Esophagus squamous epithelium (tissue), 5 donors: ENCODE results near the gene ZG16. TPM values are rescaled to one million over a fixed set of nuclear protein-coding genes. Genes with fewer than 3 reads are reported as not detected.
"Not testable (repeated sequence)": the region's sequence is repeated elsewhere in the genome, so short reads cannot be mapped to it uniquely, and the experiment has no call there.

Experiments
- DNase-seq: peaks from one replicate; lab custom pipeline; 2025; lab: John Stamatoyannopoulos, UW
- H3K27ac ChIP-seq, 4 donors: fragments of 200-600 bp; sonication (generic); one replicate each; pipeline ENCODE4 v1.5.1; 2016 to 2019; ENCODE audit warnings: mild to moderate bottlenecking in 1 of 4
- H3K27me3 ChIP-seq, 4 donors: fragments of 200-600 bp; sonication (generic); 1 replicate in 3 of 4; 2 replicates in 1 of 4; pipeline versions ENCODE4 v1.5.1 to v1.6.0; 2017 to 2021; ENCODE audit warnings: antibody characterized with exemption in 1 of 4
- H3K36me3 ChIP-seq, 3 donors: fragments of 200-600 bp; sonication (generic); one replicate each; pipeline ENCODE4 v1.5.1; 2016 to 2019
- H3K4me1 ChIP-seq, 3 donors: fragments of 200-600 bp; sonication (generic); one replicate each; pipeline ENCODE4 v1.5.1; 2017 to 2019
- H3K4me3 ChIP-seq, 4 donors: fragments of 200-600 bp; sonication (generic); 1 replicate in 3 of 4; 2 replicates in 1 of 4; pipeline ENCODE4 v1.5.1; 2016 to 2019; ENCODE audit warnings: mild to moderate bottlenecking in 2 of 4, moderate library complexity in 1 of 4
- H3K9me3 ChIP-seq, 3 donors: fragments of 200-600 bp; sonication (generic); one replicate each; pipeline ENCODE4 v1.5.1; 2016 to 2019
- POLR2A ChIP-seq, 4 donors: fragments of 450-650 bp; IDR thresholded peaks; one replicate each; pipeline ENCODE4 v1.6.1; 2017; ENCODE audit warnings: antibody characterized with exemption in 4 of 4, mild to moderate bottlenecking in 4 of 4, moderate library complexity in 3 of 4
- WGBS, 2 donors: methylation state at CpG; one replicate each; pipeline ENCODE4 v1.1.5; 2018; 5-methylcytosine and 5-hydroxymethylcytosine counted together
- intact Hi-C: fragments of 100-400 bp; cut with DNase I; formaldehyde crosslinking; loops from one replicate; pipeline ENCODE4 v1.15.0; 2022
- total RNA-seq, 4 donors: library from RNA; depleted of rRNA; stranded (reverse); fragments of >200 nt; gene quantifications; one replicate each; pipeline ENCODE4 v1.1.0, GENCODE V29; 2016
- TF ChIP-seq, protein P1 (sequence below), 6 experiments: fragments of 450-650 bp in 4 of 6; fragments of 200-600 bp in 2 of 6; sonication (generic) in 2 of 6; IDR thresholded peaks; one replicate each; pipeline ENCODE4 v1.5.1; 2016 to 2019; ENCODE audit warnings: antibody characterized with exemption in 6 of 6, mild to moderate bottlenecking in 4 of 6, moderate library complexity in 4 of 6
- donor health status: DM: yes; HTN: yes; CAD: no.

Gene ZG16
- total RNA-seq, 4 donors from 2014 or later, result not detected

DNA sequence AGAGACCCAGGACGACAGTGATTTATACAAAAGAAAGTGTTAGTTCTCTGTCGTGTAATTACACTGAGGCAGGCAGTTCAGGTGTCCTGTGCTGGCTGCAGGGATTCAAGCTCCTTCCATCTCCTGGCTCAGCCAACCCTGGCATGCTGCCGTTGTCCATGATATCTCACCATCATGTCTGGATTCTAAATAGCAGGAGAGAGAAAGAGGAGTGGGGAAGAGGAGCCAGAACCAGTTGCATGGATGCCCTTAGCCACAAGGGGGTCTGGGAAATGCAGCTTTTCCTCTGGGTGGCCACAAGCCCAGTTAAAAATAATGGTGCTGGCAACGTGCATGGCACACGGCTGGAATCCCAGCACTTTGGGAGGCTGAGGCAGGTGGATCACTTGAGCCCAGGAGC, 41.9 kb upstream of the ZG16 start:
- Histone ChIP-seq H3K27ac (no peak overlapping the region), H3K36me3 (no peaks in the 10 kb centered on the region), H3K4me1 (peaks cover 0 to 14% (median 4%) of the 10 kb centered on the region in 3 donors), H3K4me3 (no peak overlapping the region), H3K9me3 (no peaks in the 10 kb centered on the region), H3K27me3 (peaks cover 0 to 44% (median 0%) of the 10 kb centered on the region in 4 donors)
- intact Hi-C loops, result no loop called here
- no peak for DNase-seq
- 56 to 64% methylated on average over 5 of the region's 5 CpGs for WGBS, 2 donors
- TF ChIP-seq, protein P1, sequence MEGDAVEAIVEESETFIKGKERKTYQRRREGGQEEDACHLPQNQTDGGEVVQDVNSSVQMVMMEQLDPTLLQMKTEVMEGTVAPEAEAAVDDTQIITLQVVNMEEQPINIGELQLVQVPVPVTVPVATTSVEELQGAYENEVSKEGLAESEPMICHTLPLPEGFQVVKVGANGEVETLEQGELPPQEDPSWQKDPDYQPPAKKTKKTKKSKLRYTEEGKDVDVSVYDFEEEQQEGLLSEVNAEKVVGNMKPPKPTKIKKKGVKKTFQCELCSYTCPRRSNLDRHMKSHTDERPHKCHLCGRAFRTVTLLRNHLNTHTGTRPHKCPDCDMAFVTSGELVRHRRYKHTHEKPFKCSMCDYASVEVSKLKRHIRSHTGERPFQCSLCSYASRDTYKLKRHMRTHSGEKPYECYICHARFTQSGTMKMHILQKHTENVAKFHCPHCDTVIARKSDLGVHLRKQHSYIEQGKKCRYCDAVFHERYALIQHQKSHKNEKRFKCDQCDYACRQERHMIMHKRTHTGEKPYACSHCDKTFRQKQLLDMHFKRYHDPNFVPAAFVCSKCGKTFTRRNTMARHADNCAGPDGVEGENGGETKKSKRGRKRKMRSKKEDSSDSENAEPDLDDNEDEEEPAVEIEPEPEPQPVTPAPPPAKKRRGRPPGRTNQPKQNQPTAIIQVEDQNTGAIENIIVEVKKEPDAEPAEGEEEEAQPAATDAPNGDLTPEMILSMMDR (IDR thresholded peaks at IDR 0.05), result no peak
- TF ChIP-seq POLR2A (IDR thresholded peaks at IDR 0.05), result no peak

DNA sequence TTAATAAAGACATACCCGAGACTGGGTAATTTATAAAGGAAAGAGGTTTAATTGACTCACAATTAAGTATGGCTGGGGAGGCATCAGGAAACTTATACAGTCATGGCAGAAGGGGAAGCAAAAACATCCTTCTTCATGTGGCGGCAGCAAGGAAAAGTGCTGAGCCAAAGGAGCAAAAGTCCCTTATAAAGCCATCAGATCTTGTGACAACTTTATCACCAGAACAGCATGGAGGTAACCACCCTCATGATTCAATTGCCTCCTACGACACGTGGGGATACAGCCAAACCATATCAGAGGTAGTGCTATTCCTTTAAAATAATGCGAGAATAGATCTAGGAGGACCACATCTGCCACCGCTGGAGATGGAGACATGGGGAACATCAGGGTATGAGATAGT, 41.3 kb upstream of the ZG16 start:
- Histone ChIP-seq H3K9me3 (no peaks in the 10 kb centered on the region), H3K4me3 (no peak overlapping the region), H3K4me1 (peaks cover 0 to 14% (median 4%) of the 10 kb centered on the region in 3 donors), H3K27ac (no peak overlapping the region), H3K27me3 (peaks cover 0 to 48% (median 0%) of the 10 kb centered on the region in 4 donors), H3K36me3 (no peaks in the 10 kb centered on the region)
- no peak for DNase-seq
- intact Hi-C loops, result no loop called here
- WGBS, 2 donors, result 72 to 79% methylated on average over 6 of the region's 6 CpGs
- TF ChIP-seq, protein P1 (IDR thresholded peaks at IDR 0.05), result no peak
- TF ChIP-seq POLR2A (IDR thresholded peaks at IDR 0.05), result no peak

DNA sequence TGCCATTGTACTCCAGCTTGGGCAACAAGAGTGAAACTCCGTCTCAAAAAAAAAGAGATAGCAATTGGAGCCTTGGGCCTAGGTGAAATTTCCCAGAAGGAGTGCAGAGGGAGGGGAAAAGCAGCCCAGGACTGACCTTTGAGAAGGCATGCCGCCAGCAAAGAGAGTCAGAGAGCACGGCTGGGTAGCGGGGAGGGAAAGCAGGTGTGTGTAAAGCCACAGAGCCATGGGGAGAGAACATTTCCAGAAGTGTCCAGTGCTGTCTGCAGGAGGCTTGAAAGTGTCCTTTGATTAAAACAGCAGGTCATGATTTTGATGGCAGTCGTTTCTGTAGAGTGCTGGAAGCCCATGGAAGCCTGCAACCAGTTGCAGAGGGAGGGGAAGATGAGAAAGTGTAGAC, 40.3 kb upstream of the ZG16 start:
- 63 to 76% methylated on average over 5 of the region's 5 CpGs for WGBS, 2 donors
- DNase-seq, result no peak
- no peak for TF ChIP-seq POLR2A (IDR thresholded peaks at IDR 0.05)
- TF ChIP-seq, protein P1 (IDR thresholded peaks at IDR 0.05), result no peak
- H3K4me1 ChIP-seq, result peaks cover 0 to 14% (median 4%) of the 10 kb centered on the region in 3 donors
- no peak overlapping the region for H3K4me3 ChIP-seq
- peaks cover 0 to 57% (median 0%) of the 10 kb centered on the region in 4 donors for H3K27me3 ChIP-seq
- intact Hi-C loops, result no loop called here
- H3K9me3 ChIP-seq, result no peaks in the 10 kb centered on the region
- no peak overlapping the region for H3K27ac ChIP-seq
- H3K36me3 ChIP-seq, result no peaks in the 10 kb centered on the region

DNA sequence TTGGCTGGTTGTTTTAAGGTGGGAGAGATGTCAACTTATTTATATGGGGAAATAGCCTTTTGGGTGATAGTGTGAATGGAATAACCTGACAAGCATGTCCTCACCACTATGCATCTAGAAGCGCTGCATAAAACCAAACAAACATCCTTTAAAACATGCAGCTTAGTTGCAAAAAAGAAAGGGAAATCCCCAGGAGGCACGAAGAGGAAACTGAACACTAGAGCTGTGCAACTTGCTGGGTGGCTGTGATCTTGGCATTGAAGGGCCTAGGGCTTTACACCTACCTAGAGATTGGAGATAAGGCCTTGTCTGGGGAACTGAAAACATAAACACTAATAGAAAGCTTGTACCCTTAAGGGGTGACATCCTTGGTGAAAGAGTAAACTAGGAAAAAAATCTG, 39.5 kb upstream of the ZG16 start:
- no peak overlapping the region for H3K4me3 ChIP-seq
- H3K36me3 ChIP-seq, result no peaks in the 10 kb centered on the region
- peaks cover 0 to 14% (median 4%) of the 10 kb centered on the region in 3 donors for H3K4me1 ChIP-seq
- peaks cover 0 to 53% (median 0%) of the 10 kb centered on the region in 4 donors for H3K27me3 ChIP-seq
- intact Hi-C loops, result no loop called here
- H3K9me3 ChIP-seq, result no peaks in the 10 kb centered on the region
- DNase-seq, result no peak
- 16% methylated on average over 2 of the region's 2 CpGs for WGBS, 2 donors
- no peak overlapping the region for H3K27ac ChIP-seq
- TF ChIP-seq, protein P1 (IDR thresholded peaks at IDR 0.05), result peak in 1 of 6 experiments; percentile 19
- no peak for TF ChIP-seq POLR2A (IDR thresholded peaks at IDR 0.05)

DNA sequence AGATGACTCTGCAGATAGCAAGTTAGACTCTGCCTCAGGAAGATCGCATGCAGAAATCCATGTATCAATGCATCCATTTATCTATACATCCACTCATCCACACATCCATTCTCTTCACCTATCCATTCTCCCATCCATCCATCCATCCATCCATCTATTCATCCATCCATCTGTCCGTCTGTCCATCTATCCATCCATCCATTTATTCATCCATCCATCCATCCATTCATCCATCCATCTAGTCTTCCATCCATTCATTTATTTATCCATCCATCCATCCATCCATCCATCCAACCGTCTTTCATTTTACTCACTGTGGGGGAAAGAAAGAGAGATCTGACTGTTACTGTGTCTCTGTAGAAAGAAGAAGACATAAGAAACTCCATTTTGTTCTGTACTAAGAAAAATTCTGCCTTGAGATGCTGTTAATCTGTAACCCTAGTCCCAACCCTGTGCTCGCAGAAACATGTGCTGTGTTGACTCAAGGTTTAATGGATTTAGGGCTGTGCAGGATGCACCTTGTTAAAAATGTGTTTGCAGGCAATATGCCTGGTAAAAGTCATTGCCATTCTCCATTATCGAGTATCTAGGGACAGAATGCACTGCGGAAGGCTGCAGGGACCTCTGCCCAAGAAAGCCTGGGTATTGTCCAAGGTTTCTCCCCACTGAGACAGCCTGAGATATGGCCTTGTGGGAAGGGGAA, 38.0 kb upstream of the ZG16 start:
- H3K4me3 ChIP-seq, H3K9me3 ChIP-seq, H3K36me3 ChIP-seq, intact Hi-C loops, H3K27ac ChIP-seq, DNase-seq: not testable (repeated sequence)
- peaks cover 0 to 54% (median 0%) of the 10 kb centered on the region in 4 donors for H3K27me3 ChIP-seq
- peaks cover 0 to 14% (median 4%) of the 10 kb centered on the region in 3 donors for H3K4me1 ChIP-seq
- 55 to 58% methylated on average over 6 of the region's 6 CpGs for WGBS, 2 donors

DNA sequence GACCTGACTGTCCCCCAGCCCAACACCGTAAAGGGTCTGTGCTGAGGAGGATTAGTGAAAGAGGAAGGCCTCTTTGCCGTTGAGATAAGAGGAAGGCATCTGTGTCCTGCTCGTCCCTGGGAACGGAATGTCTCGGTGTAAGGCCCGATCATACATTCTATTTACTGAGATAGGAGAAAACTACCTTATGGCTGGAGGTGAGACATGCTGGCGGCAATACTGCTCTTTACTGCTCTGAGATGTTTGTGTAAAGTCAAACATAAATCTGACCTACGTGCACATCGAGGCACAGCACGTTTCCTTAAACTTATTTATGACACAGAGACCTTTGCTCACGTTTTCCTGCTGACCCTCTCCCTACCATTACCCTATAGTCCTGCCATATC, 37.4 kb upstream of the ZG16 start:
- H3K27ac ChIP-seq, result not testable (repeated sequence)

More for the DNA sequence above, 37.4 kb upstream of the ZG16 start:
- H3K9me3 ChIP-seq, H3K4me3 ChIP-seq, DNase-seq, intact Hi-C loops, H3K36me3 ChIP-seq: not testable (repeated sequence)
- Histone ChIP-seq H3K27me3 (peaks cover 0 to 52% (median 0%) of the 10 kb centered on the region in 4 donors), H3K4me1 (peaks cover 0 to 14% (median 4%) of the 10 kb centered on the region in 3 donors)
- 43 to 65% methylated on average over 11 of the region's 11 CpGs for WGBS, 2 donors
